Measurements from ENCODE around the gene C6orf47. TPM values are rescaled to one million over a fixed set of nuclear protein-coding genes. Genes with fewer than 3 reads are reported as not detected.

The C6orf47 gene
- total RNA-seq, 1 experiment from 2014 or later, result 17.8 TPM

- intact Hi-C loops (cut with micrococcal nuclease; ENCODE audit: unreplicated experiment), result no loop called here
- H3F3A ChIP-seq (ENCODE audit: insufficient read depth, low read depth), result peaks cover 6% of the 10 kb centered on the region; the same call in 1 of the 2 replicates
- BruUV-seq (replicated peaks), result no TSS peak
- DNase-seq, result no peak
- no peaks in the 10 kb centered on the region for H3K9me3 ChIP-seq (ENCODE audit: insufficient read depth, low read depth)
- H3K9me2 ChIP-seq (ENCODE audit: insufficient read depth), result no peaks in the 10 kb centered on the region
- TF ChIP-seq, protein P1, sequence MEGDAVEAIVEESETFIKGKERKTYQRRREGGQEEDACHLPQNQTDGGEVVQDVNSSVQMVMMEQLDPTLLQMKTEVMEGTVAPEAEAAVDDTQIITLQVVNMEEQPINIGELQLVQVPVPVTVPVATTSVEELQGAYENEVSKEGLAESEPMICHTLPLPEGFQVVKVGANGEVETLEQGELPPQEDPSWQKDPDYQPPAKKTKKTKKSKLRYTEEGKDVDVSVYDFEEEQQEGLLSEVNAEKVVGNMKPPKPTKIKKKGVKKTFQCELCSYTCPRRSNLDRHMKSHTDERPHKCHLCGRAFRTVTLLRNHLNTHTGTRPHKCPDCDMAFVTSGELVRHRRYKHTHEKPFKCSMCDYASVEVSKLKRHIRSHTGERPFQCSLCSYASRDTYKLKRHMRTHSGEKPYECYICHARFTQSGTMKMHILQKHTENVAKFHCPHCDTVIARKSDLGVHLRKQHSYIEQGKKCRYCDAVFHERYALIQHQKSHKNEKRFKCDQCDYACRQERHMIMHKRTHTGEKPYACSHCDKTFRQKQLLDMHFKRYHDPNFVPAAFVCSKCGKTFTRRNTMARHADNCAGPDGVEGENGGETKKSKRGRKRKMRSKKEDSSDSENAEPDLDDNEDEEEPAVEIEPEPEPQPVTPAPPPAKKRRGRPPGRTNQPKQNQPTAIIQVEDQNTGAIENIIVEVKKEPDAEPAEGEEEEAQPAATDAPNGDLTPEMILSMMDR (conservative IDR thresholded peaks at IDR 0.05), result no peak
- TF ChIP-seq EZH2 (IDR thresholded peaks at IDR 0.05; ENCODE audit: low read depth), result no peak
- no peak overlapping the region for H3K27ac ChIP-seq
- POLR2A ChIA-PET (ENCODE audit: unreplicated experiment), result no interaction called here
- peaks cover 2% of the 10 kb centered on the region for H3K79me2 ChIP-seq (ENCODE audit: low read depth)
- H3K4me2 ChIP-seq, result no peak overlapping the region
- H4K20me1 ChIP-seq (ENCODE audit: insufficient read depth), result no peaks in the 10 kb centered on the region
- H3K4me1 ChIP-seq (replicated peaks; ENCODE audit: insufficient read depth), result peaks cover 10% of the 10 kb centered on the region; the same call in 1 of the 2 replicates
- no peak overlapping the region for H3K4me3 ChIP-seq
- H3K27me3 ChIP-seq (ENCODE audit: insufficient read depth, low read depth), result no peaks in the 10 kb centered on the region
- CTCF ChIA-PET, result no interaction called here
- no peak overlapping the region for H2AFZ ChIP-seq
- H3K36me3 ChIP-seq (ENCODE audit: low read depth), result no peaks in the 10 kb centered on the region
Measured at GRCh38 chr6:31615748-31616147, 44.8 kb downstream of the C6orf47 start.

- no peak for DNase-seq
- H4K20me1 ChIP-seq (ENCODE audit: insufficient read depth), result no peaks in the 10 kb centered on the region
- H3F3A ChIP-seq (ENCODE audit: insufficient read depth, low read depth), result peaks cover 6% of the 10 kb centered on the region; the same call in 1 of the 2 replicates
- BruUV-seq (replicated peaks), result no TSS peak
- H3K4me3 ChIP-seq, result no peak within 1 kb of the TSS
- no peak within 1 kb of the TSS for H2AFZ ChIP-seq
- H3K9me3 ChIP-seq (ENCODE audit: insufficient read depth, low read depth), result no peaks in the 10 kb centered on the region
- no peaks in the 10 kb centered on the region for H3K9me2 ChIP-seq (ENCODE audit: insufficient read depth)
- H3K4me2 ChIP-seq, result no peak within 1 kb of the TSS
- H3K36me3 ChIP-seq (ENCODE audit: low read depth), result no peaks in the 10 kb centered on the region
- no peaks in the 10 kb centered on the region for H3K27me3 ChIP-seq (ENCODE audit: insufficient read depth, low read depth)
- intact Hi-C loops (cut with micrococcal nuclease; ENCODE audit: unreplicated experiment), result no loop called here
- ChIA-PET CTCF (interaction anchor here (0.7 kb wide), 1 partner anchor 900 kb away, joined by 3 read pairs; no protein-coding TSS in a partner anchor), POLR2A (ENCODE audit: unreplicated experiment) (interaction anchor here (0.7 kb wide), 1 partner anchor 14 kb away, joined by 3 read pairs; no protein-coding TSS in a partner anchor)
- no peak within 1 kb of the TSS for H3K27ac ChIP-seq
- H3K79me2 ChIP-seq (ENCODE audit: low read depth), result no peaks in the 10 kb centered on the region
- TF ChIP-seq, protein P1 (conservative IDR thresholded peaks at IDR 0.05), result no peak
- TF ChIP-seq EZH2 (IDR thresholded peaks at IDR 0.05; ENCODE audit: low read depth), result no peak
- peaks cover 10% of the 10 kb centered on the region; the same call in 1 of the 2 replicates for H3K4me1 ChIP-seq (replicated peaks; ENCODE audit: insufficient read depth)
Measured at GRCh38 chr6:31614684-31615578, 45.6 kb downstream of the C6orf47 start, which contains the start of gene AIF1. TSS of gene AIF1 (plus strand) at chr6:31615234. CDS start at chr6:31615330, 96 bp downstream.

GRCh38 chr6:31614075-31614619, 46.4 kb downstream of the C6orf47 start:
- Histone ChIP-seq H3K9me3 (ENCODE audit: insufficient read depth, low read depth) (no peaks in the 10 kb centered on the region), H3K79me2 (ENCODE audit: low read depth) (no peaks in the 10 kb centered on the region), H3K36me3 (ENCODE audit: low read depth) (no peaks in the 10 kb centered on the region), H3K4me3 (no peak overlapping the region), H3K4me1 (replicated peaks; ENCODE audit: insufficient read depth) (0 out of 2 replicates have a peak, but pooled peaks cover 4% of the 10 kb centered on the region), H3K27me3 (ENCODE audit: insufficient read depth, low read depth) (no peaks in the 10 kb centered on the region), H3F3A (ENCODE audit: insufficient read depth, low read depth) (peaks cover under 1% of the 10 kb centered on the region; the same call in 1 of the 2 replicates), H4K20me1 (ENCODE audit: insufficient read depth) (no peaks in the 10 kb centered on the region), H3K27ac (no peak overlapping the region), H3K9me2 (ENCODE audit: insufficient read depth) (no peaks in the 10 kb centered on the region), H3K4me2 (no peak overlapping the region), H2AFZ (no peak overlapping the region)
- no TSS peak for BruUV-seq (replicated peaks)
- DNase-seq, result no peak
- TF ChIP-seq EZH2 (IDR thresholded peaks at IDR 0.05; ENCODE audit: low read depth), result no peak
- TF ChIP-seq, protein P1 (conservative IDR thresholded peaks at IDR 0.05), result no peak
- CTCF ChIA-PET, result no interaction called here
- intact Hi-C loops (cut with micrococcal nuclease; ENCODE audit: unreplicated experiment), result no loop called here
- POLR2A ChIA-PET (ENCODE audit: unreplicated experiment), result no interaction called here
